HG03520 (cell line): ENCODE results near the gene LEO1.
A peak's percentile ranks its signal among the peaks of the same experiment; 100 is the strongest.

Experiments used
- ATAC-seq: cut with Tn5 transposase; IDR thresholded peaks from one replicate; pipeline ENCODE4 v1.9.1; 2021; ENCODE audit warnings: mild to moderate bottlenecking, moderate library complexity; ENCODE audit not compliant: unreplicated experiment

The LEO1 gene

DNA sequence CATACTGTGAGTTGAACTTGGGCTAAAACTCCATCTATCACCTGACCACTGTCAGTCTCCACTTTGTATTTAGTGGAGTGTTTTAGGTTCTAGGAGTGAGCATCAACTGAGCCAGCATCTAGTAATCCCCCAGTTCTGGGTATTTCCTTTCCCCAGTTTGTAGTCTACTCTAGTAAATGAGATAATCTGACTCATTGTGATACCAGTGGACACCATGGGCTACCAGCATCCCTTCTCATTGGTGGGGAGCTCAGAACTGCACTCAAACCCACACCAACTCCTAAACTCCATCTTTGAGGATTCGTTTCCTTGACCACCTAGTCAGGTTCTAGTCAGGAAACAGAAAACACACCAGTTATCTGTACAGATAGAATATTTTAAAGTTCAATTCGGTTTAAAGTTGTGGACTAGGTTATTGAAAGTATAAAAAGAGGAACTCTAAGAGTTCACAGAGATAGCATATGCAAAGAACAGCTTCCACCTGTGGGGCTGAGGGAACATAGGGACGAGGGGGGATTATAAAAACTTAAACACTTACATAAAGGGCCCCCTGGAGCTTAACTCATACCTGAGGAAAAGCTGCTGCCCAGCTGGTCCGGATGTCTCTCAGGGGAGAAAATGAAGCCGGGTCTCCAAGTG is 36.0 kb downstream of the LEO1 start:
- peak; percentile 88 for ATAC-seq

DNA sequence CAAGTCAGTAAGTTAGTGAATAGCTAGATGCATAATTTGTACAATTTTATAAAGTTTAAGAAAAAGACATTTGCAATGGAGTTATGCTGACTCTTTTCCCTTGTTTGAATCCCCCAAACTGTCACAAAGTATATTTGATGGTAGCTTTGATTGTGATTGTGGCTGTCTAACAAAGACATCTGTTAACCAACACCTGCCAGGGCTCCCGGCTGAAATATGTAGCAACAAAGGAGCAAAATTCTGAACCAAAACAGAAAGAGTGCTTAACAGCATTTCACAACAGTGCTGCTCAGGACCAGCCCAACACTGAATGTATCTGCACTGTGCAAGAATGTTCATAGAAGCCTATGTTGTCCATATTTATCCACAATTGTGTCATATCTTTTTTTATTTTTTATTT is 39.4 kb downstream of the LEO1 start:
- ATAC-seq: no peak

DNA sequence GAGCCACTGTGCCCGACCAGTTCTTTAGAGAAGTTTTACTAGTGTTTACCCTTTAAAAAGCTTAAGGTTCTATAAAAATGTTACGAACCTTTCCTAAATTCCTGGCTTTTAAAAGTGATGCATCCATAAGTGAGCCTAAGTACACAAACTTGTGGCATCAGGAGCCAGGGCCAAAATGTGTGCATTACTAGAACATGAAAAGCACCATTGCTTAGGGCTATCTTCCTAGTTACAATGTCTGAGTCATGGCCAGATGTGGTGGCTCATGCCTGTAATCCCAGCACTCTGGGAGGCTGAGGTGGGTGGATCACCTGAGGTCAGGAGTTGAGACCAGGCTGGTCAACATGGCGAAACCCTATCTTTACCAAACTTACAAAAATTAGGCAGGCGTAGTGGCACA is 39.9 kb downstream of the LEO1 start:
- ATAC-seq: no peak

DNA sequence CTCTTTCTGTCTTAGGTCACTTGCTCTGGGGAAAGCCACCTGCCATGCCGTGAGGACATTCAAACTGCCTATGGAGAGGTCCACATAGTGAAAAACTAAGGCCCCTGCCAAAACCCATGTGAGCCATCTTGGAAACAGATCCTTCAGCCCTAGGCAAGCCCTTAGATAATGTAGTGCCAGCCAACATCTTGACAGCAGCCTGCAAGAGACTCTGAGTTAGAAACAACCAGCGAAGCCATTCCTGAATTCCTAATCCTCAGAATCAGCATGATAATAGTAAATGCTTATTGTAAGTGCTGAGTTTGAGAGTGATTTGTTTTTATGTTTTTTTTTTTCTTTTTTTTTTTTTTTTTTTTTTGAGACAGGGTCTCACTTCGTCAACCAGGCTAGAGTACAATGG is 40.6 kb downstream of the LEO1 start:
- no peak for ATAC-seq

DNA sequence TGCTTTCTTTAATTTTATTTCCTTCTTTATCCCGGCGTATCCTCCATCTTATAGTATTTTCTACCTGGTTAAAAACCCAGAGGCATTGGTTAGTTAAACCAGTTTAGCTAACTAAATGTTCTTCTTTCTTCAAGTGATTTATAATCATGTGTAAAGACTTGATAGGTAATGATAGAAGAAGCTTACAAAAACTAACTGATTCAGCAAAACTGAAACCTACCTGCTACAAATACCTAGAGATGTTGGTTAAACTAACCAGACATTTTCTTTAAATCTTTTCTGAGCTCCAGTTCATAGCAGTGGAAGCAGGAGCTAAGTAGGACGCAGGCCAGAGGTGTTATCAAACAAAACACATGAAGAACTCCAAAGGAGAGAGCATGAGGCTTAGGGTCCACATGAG is 44.8 kb downstream of the LEO1 start:
- ATAC-seq: no peak

DNA sequence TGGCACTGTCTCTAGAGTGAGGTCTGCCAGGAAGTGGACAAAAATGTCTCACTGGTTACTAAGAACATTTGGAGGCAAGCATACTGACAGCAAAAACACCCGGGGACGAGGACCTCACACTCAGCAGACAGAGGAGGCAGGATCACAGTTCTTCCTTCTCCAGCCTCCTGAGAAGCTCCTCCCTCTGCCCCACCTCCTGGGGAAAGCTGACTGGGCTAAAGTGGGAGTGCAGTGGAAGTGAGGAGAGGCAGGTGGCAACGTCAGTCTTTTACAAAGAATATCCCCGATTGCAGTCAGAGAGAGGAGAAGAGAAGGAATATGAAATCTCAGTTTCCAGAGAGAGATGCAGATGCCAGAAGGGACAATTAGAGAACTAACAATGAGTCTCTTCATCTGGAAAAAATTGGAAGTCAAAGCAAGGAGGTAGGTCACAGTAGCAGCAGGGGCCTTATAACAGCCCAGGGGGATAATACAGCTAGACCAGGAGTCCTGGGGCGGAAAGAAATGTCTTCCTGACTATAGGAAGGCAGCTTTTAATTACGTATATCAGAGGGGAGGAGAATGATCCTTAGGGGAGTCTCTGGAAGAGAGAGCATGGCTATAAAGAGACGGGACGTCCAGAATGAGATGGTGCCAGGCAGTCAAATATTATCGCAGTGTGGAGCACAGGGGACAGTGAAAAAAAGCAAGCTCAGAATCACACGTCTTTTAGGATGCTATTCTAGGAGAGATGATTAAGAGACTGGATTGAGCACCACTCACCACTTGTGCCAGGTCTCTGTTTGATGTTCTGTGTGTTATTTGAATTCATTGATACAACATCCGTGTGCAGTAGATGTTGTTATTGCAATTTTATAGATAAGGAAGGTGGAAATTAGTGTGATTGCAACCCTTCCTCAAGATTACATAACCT is 47.2 kb downstream of the LEO1 start:
- ATAC-seq: no peak

DNA sequence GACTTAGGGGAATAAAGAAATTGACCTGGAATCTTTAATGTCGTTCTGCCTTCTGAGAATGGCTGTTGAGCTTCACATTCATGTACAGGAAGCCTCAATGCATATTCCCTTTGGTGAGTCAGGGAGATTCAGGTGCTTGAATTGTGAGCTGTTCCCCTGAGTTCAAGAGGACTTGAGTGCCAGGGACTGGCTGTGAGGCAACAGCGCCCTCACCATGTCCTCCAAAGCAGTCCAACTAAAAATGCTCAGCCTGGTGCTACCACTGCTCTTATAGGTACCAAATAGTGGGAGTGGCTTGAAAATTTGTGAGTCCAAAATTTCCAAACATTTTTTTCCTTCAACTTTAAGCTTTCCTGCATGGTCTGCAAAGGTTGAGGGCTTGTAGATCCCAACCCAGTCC is 54.1 kb downstream of the LEO1 start:
- no peak for ATAC-seq

DNA sequence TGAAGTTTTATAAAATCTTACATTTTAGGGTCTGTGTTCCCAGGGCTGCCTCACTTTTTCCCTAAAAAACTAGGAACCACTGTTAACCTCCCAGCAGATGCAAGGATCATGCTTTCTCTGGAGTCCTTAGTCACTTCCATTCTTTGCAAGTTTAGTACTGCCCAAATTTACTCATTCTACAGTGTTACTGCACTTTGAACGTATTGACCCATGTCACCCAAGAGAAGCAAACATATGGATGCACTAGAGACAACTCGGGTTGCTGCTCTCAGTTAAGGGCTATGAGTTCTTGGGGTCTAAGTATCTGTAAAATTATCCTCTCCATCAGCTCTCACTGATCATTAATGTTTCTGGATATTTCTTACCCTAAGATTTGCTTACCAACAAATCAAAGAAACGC is 59.0 kb downstream of the LEO1 start:
- no peak for ATAC-seq

DNA sequence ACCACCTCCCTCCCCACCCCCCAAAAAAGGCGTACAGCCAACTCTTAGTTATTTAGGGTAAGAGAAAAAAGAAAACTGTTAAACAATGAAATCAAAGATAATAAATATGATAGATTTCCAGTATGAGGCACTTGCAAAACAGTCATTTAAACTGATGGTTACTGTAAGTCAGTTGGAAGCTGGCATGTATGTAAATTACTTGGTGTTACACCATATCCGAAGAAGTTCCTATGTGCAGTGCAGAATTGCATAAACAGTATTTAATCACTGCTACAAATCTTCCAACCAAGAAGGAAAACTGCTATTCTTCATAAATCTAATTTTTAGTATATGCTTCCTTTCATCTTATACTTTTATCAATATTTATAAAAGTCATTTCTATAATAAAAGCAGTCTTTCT is 62.0 kb downstream of the LEO1 start:
- no peak for ATAC-seq

DNA sequence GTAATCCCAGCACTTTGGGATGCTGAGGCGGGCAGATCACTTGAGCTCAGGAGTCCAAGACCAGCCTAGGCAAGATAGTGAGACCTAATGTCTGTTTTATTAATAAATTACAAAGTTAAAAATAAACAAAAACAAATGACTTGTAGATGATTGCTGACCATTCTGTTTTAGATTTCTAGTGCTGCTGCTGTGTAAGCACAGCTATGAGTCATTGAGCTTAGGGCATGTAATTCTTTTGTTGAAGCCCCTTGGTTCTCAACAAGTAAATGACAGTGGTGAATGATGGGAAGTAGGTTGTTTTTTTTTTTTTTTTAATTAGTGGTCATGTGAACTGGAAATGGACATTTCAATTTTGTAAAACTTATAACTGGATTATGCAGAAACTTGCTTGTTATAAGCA is 63.3 kb downstream of the LEO1 start:
- no peak for ATAC-seq

DNA sequence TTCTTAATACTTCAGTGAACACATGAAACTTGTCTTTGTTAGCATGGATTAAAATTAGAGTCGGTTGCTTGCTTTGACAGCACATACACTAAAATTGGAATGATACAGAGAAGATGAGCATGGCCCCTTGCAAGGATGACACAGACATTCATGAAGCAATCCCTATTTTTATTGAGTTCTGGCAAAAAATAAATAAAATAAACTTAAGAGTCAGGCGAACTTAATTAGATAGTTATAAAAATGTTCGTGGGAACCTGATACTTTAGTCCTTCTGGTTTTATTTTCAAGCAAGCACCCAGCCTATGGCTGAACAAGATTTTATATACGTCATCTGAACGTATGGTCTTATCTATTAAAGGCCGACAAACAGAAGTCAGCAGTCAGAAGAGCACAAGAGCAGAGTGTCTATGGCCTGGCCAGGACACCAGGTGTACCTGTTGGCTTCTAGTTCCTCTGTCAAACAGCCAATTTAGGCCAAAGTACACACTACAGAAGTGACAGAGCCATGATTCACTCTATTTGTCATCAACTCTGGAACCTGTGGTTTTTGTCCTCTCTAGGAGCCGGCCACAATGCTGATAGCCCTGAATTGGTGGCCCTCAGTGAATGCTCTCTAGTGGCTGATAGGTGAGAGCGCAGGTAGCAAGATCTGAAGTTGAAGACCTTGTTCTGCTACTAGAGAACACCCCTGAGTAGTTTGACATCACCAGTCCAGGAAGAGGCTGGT is 64.3 kb downstream of the LEO1 start:
- no peak for ATAC-seq

DNA sequence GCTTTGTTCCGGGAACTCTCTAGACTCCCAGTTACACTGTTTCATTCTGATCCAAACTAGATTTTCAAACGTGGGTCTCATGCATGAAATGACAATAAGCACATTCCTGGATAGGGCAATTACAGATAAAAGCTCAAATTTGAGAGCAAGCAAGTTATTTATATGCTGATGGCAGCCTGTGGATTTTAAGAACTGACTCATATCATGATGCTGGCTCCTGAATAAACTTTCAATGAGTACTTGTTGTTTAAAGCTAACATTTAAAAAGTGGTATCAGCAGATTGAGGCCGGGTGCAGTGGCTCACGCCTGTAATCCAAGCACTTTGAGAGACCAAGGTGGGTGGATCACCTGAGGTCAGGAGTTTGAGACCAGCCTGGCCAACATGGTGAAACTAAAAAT is 66.6 kb downstream of the LEO1 start:
- no peak for ATAC-seq

DNA sequence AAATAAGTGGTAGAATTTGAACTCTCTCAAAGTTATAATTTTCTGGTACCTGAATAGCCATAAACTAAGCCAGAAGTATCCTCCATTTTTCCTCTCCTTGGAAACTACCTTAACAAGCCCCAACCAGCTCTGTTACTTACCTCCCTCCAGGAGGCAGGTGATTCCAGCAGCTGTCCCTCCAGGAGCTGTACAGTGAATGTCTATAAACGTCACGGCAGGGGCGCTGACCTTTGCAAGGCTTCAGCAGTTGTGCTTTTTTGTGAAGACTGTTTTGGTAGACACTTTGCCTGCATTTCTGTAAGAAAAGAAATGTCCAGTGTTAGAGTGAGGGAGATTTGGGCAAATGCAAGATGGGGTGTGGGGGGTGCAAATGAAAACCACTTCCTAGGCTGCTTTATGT is 67.2 kb downstream of the LEO1 start:
- ATAC-seq: no peak

DNA sequence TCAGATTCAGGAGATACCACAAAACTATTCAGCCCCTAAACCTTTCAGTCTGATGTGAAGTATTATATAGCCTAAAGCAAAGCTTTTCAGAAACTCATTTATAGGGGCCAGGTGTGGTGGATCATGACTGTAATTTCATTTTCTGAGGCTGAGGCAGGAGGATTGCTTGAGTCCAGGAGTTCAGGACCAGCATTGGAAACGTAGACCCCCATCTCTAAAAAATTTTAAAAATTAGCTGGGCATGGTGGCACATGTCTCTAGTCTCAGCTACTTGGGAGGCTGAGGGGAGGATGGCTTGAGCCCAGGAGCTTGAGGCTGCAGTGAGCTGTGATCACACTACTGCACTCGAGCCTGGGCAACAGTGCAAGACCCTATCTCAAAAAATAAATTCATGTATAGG is 82.1 kb downstream of the LEO1 start:
- no peak for ATAC-seq

DNA sequence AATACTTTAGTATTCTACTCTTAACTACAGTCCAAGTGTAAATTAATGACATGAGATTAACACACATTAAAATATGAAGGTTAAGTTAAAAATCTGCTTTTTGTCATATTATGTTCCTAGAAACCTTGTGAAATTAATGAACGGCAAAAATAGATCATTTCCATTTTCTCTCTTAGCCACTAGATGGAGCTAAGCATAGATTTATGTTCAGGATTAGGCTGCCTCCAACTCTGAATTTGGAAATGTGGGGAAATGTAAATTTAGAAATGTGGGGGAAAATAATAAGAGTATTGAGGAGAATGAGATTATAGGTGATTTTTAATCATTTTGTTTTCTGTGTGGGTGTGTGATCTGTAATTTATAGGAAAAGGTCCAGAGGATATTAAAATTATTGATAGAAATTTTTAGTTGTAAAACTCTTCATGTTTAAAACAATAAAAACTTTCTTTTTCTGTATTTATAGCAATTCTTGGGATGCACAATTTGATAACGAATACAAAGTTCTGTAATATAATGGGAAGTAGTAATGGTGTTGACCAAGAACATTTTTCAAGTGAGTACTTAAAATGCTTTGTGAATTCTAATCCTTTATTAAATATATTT is 82.9 kb downstream of the LEO1 start:
- ATAC-seq: no peak
